ENCODE results near the gene DPRX. TPM values are rescaled to one million over a fixed set of nuclear protein-coding genes. Genes with fewer than 3 reads are reported as not detected.

DPRX gene
- total RNA-seq = not detected in 3 replicates

- no peak within 1 kb of the TSS for H3K27ac Mint-ChIP-seq
These were observed at the start of gene DPRX for GRCh38 chr19:53631949-53632407. DPRX (plus strand) TSS chr19:53631999; CDS start chr19:53632107, 108 bp downstream.

GRCh38 chr19:53583181-53583580, 48.6 kb upstream of the DPRX start:
- Mint-ChIP-seq H3K27ac (no peak overlapping the region), H3K36me3 (peaks cover 21% of the 10 kb centered on the region), H3K4me3 (no peak overlapping the region), H3K27me3 (ENCODE audit: low read depth) (no peaks in the 10 kb centered on the region), H3K4me1 (no peaks in the 10 kb centered on the region), H3K9me3 (peaks cover 17% of the 10 kb centered on the region)
- no peak for TF ChIP-seq CTCF (IDR thresholded peaks at IDR 0.05; ENCODE audit: unreplicated experiment)
- DNase-seq (ENCODE audit: low spot score in 2 of 2, unreplicated experiment in 2 of 2) = no peak

More at GRCh38 chr19:53631949-53632407, at the start of gene DPRX:
- H3K4me3 Mint-ChIP-seq = no peak within 1 kb of the TSS
- no peak for DNase-seq (ENCODE audit: low spot score in 2 of 2, unreplicated experiment in 2 of 2)
- no peaks in the 10 kb centered on the region for H3K36me3 Mint-ChIP-seq
- H3K9me3 Mint-ChIP-seq = no peaks in the 10 kb centered on the region
- H3K4me1 Mint-ChIP-seq = peaks cover 2% of the 10 kb centered on the region
- no peak for TF ChIP-seq CTCF (IDR thresholded peaks at IDR 0.05; ENCODE audit: unreplicated experiment)
- no peaks in the 10 kb centered on the region for H3K27me3 Mint-ChIP-seq (ENCODE audit: low read depth)

- TF ChIP-seq CTCF (IDR thresholded peaks at IDR 0.05; ENCODE audit: unreplicated experiment) = no peak
- H3K36me3 Mint-ChIP-seq = no peaks in the 10 kb centered on the region
These were observed 45.5 kb upstream of the DPRX start for GRCh38 chr19:53586277-53586691.

GRCh38 chr19:53594811-53595509, 36.8 kb upstream of the DPRX start:
- H3K36me3 Mint-ChIP-seq = no peaks in the 10 kb centered on the region
- no peaks in the 10 kb centered on the region for H3K9me3 Mint-ChIP-seq
- no peak for TF ChIP-seq CTCF (IDR thresholded peaks at IDR 0.05; ENCODE audit: unreplicated experiment)
- no peak overlapping the region for H3K4me3 Mint-ChIP-seq
- H3K27me3 Mint-ChIP-seq (ENCODE audit: low read depth) = no peaks in the 10 kb centered on the region
- no peak overlapping the region for H3K27ac Mint-ChIP-seq
- no peak for DNase-seq (ENCODE audit: low spot score in 2 of 2, unreplicated experiment in 2 of 2)
- H3K4me1 Mint-ChIP-seq = peaks cover 2% of the 10 kb centered on the region

More at GRCh38 chr19:53586277-53586691, 45.5 kb upstream of the DPRX start:
- H3K9me3 Mint-ChIP-seq = peaks cover 6% of the 10 kb centered on the region
- H3K27me3 Mint-ChIP-seq (ENCODE audit: low read depth) = no peaks in the 10 kb centered on the region
- no peaks in the 10 kb centered on the region for H3K4me1 Mint-ChIP-seq
- no peak overlapping the region for H3K4me3 Mint-ChIP-seq
- DNase-seq (ENCODE audit: low spot score in 2 of 2, unreplicated experiment in 2 of 2) = no peak
- no peak overlapping the region for H3K27ac Mint-ChIP-seq

GRCh38 chr19:53595510-53595867, 36.3 kb upstream of the DPRX start:
- Mint-ChIP-seq H3K9me3 (no peaks in the 10 kb centered on the region), H3K4me3 (no peak overlapping the region), H3K27ac (no peak overlapping the region), H3K36me3 (no peaks in the 10 kb centered on the region), H3K27me3 (ENCODE audit: low read depth) (no peaks in the 10 kb centered on the region), H3K4me1 (peaks cover 2% of the 10 kb centered on the region)
- no peak for DNase-seq (ENCODE audit: low spot score in 2 of 2, unreplicated experiment in 2 of 2)
- no peak for TF ChIP-seq CTCF (IDR thresholded peaks at IDR 0.05; ENCODE audit: unreplicated experiment)
